DMS153 treated with DMSO at 0.1 percent for 48 hours (cell line): ENCODE data around the gene ROPN1B.
"Not testable (repeated sequence)": the region's sequence is repeated elsewhere in the genome, so short reads cannot be mapped to it uniquely, and the experiment has no call there.

Source experiments
- DNase-seq: peaks from one replicate; lab custom pipeline; 2025; ENCODE audit not compliant: unreplicated experiment; lab: John Stamatoyannopoulos, UW

ROPN1B gene

GRCh38 chr3:125957674-125958510 is 11.1 kb upstream of the ROPN1B start:
- DNase-seq = no peak

- no peak for DNase-seq
These were observed 10.3 kb upstream of the ROPN1B start for GRCh38 chr3:125958511-125959316.

- DNase-seq = no peak
These were observed 9.5 kb upstream of the ROPN1B start for GRCh38 chr3:125959317-125960065.

- DNase-seq = no peak
These were observed 8.9 kb upstream of the ROPN1B start for GRCh38 chr3:125960066-125960424.

GRCh38 chr3:125960456-125961288 is 8.3 kb upstream of the ROPN1B start:
- DNase-seq = no peak

GRCh38 chr3:125961289-125961589 is 7.7 kb upstream of the ROPN1B start:
- no peak for DNase-seq

GRCh38 chr3:125963834-125964233 is 5.1 kb upstream of the ROPN1B start:
- DNase-seq = not testable (repeated sequence)

GRCh38 chr3:125965505-125965904 is 3.5 kb upstream of the ROPN1B start:
- no peak for DNase-seq

GRCh38 chr3:125967156-125967555 is 1.8 kb upstream of the ROPN1B start:
- peak; percentile 24 for DNase-seq

GRCh38 chr3:125968121-125968520 is 857 bp upstream of the ROPN1B start:
- DNase-seq = not testable (repeated sequence)

- not testable (repeated sequence) for DNase-seq
These were observed 3.3 kb downstream of the ROPN1B start for GRCh38 chr3:125971997-125972944.

- DNase-seq = not testable (repeated sequence)
These were observed 6.4 kb downstream of the ROPN1B start for GRCh38 chr3:125975245-125976002.

- DNase-seq = not testable (repeated sequence)
These were observed 7.0 kb downstream of the ROPN1B start for GRCh38 chr3:125976003-125976390.

GRCh38 chr3:125977104-125977503 is 8.1 kb downstream of the ROPN1B start:
- not testable (repeated sequence) for DNase-seq

- not testable (repeated sequence) for DNase-seq
These were observed 16.0 kb downstream of the ROPN1B start for GRCh38 chr3:125984951-125985350.

GRCh38 chr3:125990253-125990970 is 21.4 kb downstream of the ROPN1B start:
- peak; percentile 44 for DNase-seq

GRCh38 chr3:125996751-125997150 is 27.8 kb downstream of the ROPN1B start:
- DNase-seq = not testable (repeated sequence)

GRCh38 chr3:126002189-126002588 is 33.2 kb downstream of the ROPN1B start:
- no peak for DNase-seq
